ENCODE results near the gene LYPD4.
A peak's percentile ranks its signal among the peaks of the same experiment; 100 is the strongest.

The LYPD4 gene

GRCh38 chr19:41850381-41850780, 5.9 kb upstream of the LYPD4 start:
- no peak for DNase-seq

- no peak for DNase-seq
Measured at GRCh38 chr19:41849067-41849466, 4.6 kb upstream of the LYPD4 start.

- no peak for DNase-seq
Measured at GRCh38 chr19:41848666-41849065, 4.2 kb upstream of the LYPD4 start.

GRCh38 chr19:41847351-41848105, 3.0 kb upstream of the LYPD4 start:
- no peak for DNase-seq

- DNase-seq, result no peak
Measured at GRCh38 chr19:41845051-41845590, 638 bp upstream of the LYPD4 start.

GRCh38 chr19:41845001-41845050, 343 bp upstream of the LYPD4 start, which contains the start of gene DMRTC2:
Gene DMRTC2, plus strand, starts transcription at chr19:41845042. Its CDS starts 2,387 bp downstream, at chr19:41847429.
- DNase-seq, result no peak

- DNase-seq, result no peak
Measured at GRCh38 chr19:41843371-41843770, 1.1 kb downstream of the LYPD4 start.

- DNase-seq, result no peak
Measured at GRCh38 chr19:41839211-41839610, 5.3 kb downstream of the LYPD4 start.

GRCh38 chr19:41837981-41838708, 6.3 kb downstream of the LYPD4 start:
- no peak for DNase-seq

GRCh38 chr19:41821003-41821735, 23.3 kb downstream of the LYPD4 start:
- DNase-seq, result peak; percentile 50

- DNase-seq, result no peak
Measured at GRCh38 chr19:41816761-41817160, 27.7 kb downstream of the LYPD4 start.

GRCh38 chr19:41815301-41815700, 29.2 kb downstream of the LYPD4 start:
- DNase-seq, result no peak

GRCh38 chr19:41813911-41814310, 30.6 kb downstream of the LYPD4 start:
- DNase-seq, result no peak

- no peak for DNase-seq
Measured at GRCh38 chr19:41811981-41812380, 32.5 kb downstream of the LYPD4 start.

- no peak for DNase-seq
Measured at GRCh38 chr19:41811036-41811435, 33.4 kb downstream of the LYPD4 start.

GRCh38 chr19:41810301-41810700, 34.2 kb downstream of the LYPD4 start:
- DNase-seq, result no peak

- DNase-seq, result no peak
Measured at GRCh38 chr19:41808663-41809566, 35.6 kb downstream of the LYPD4 start.

GRCh38 chr19:41807176-41807575, 37.3 kb downstream of the LYPD4 start:
- no peak for DNase-seq

- no peak for DNase-seq
Measured at GRCh38 chr19:41804336-41804735, 40.1 kb downstream of the LYPD4 start.

GRCh38 chr19:41802770-41803169, 41.7 kb downstream of the LYPD4 start:
- no peak for DNase-seq

- no peak for DNase-seq
Measured at GRCh38 chr19:41801792-41802211, 42.7 kb downstream of the LYPD4 start.

- DNase-seq, result no peak
Measured at GRCh38 chr19:41801031-41801430, 43.5 kb downstream of the LYPD4 start.

- DNase-seq, result no peak
Measured at GRCh38 chr19:41799444-41800000, 45.0 kb downstream of the LYPD4 start.
